GM23248 (cell line): Measurements from ENCODE around the gene IGFL1.

Source experiments
- EZH2 ChIP-seq: fragments of 200-600 bp; sonication (generic); IDR thresholded peaks from 2 replicates; pipeline ENCODE4 v1.6.1; 2018; ENCODE audit warnings: antibody characterized with exemption, mild to moderate bottlenecking; ENCODE audit not compliant: insufficient read depth, poor library complexity, severe bottlenecking
- EZH2phosphoT487 ChIP-seq: fragments of 200-600 bp; sonication (generic); IDR thresholded peaks from 2 replicates; pipeline ENCODE4 v1.6.1; 2018; ENCODE audit warnings: antibody characterized with exemption, moderate library complexity, mild to moderate bottlenecking, low read depth; ENCODE audit not compliant: insufficient read depth

GRCh38 chr19:46191356-46191755 lies 38.2 kb upstream of the IGFL1 start:
- TF ChIP-seq EZH2: no peak
- TF ChIP-seq EZH2phosphoT487: no peak
